Heart right ventricle (tissue), 16 donors: Measurements from ENCODE around the gene MUSTN1. TPM values are rescaled to one million over a fixed set of nuclear protein-coding genes. Genes with fewer than 3 reads are reported as not detected.

Experiments
- ATAC-seq, 8 donors: fragments of 200-7000 bp; cut with Tn5 transposase; one replicate each; pipeline ENCODE4 v1.9.1; 2020; ENCODE audit warnings: mild to moderate bottlenecking in 8 of 8, moderate library complexity in 8 of 8, moderate number of reproducible peaks in 1 of 8
- DNase-seq, 2 donors: peaks; one replicate each; pipeline ENCODE4 v3.0.0-alpha.2; 2020
- H3K27ac ChIP-seq, 10 donors: fragments of 200-600 bp; sonication (generic) in 2 of 10; one replicate each; pipeline versions ENCODE4 v1.5.0 to v1.8.0; 2020 to 2022; ENCODE audit warnings: mild to moderate bottlenecking in 3 of 10
- H3K27me3 ChIP-seq, 7 donors: fragments of 200-600 bp; one replicate each; pipeline ENCODE4 v1.8.0; 2021 to 2022; ENCODE audit warnings: mild to moderate bottlenecking in 2 of 7
- H3K36me3 ChIP-seq, 9 donors: fragments of 200-600 bp; sonication (generic) in 1 of 9; one replicate each; pipeline versions ENCODE4 v1.5.0 to v1.8.0; 2020 to 2022; ENCODE audit warnings: mild to moderate bottlenecking in 2 of 9
- H3K4me1 ChIP-seq, 9 donors: fragments of 200-600 bp; sonication (generic) in 1 of 9; one replicate each; pipeline versions ENCODE4 v1.5.0 to v1.8.0; 2020 to 2022; ENCODE audit warnings: mild to moderate bottlenecking in 4 of 9
- H3K4me3 ChIP-seq, 10 donors: fragments of 200-600 bp; sonication (generic) in 2 of 10; one replicate each; pipeline versions ENCODE4 v1.5.0 to v1.8.0; 2020 to 2022; ENCODE audit warnings: mild to moderate bottlenecking in 7 of 10, moderate library complexity in 2 of 10
- H3K9me3 ChIP-seq, 11 donors: fragments of 200-600 bp in 10 of 11; sonication (generic) in 2 of 11; one replicate each; pipeline versions ENCODE4 v1.5.0 to v1.8.0; 2013 to 2022; ENCODE audit warnings: mild to moderate bottlenecking in 2 of 11, control low read depth in 1 of 11, moderate library complexity in 1 of 11
- WGBS, 2 donors: extraction: QIAGEN DNeasy Blood & Tissue Kit; methylation state at CpG; one replicate each; pipeline ENCODE4 v1.1.7; 2013; ENCODE audit warnings: inconsistent platforms in 1 of 2; 5-methylcytosine and 5-hydroxymethylcytosine counted together
- intact Hi-C, 10 donors: fragments of 100-400 bp; cut with DNase I; formaldehyde crosslinking; loops; one replicate each; pipeline versions ENCODE4 v1.11.1 to v1.14.2; 2022
- polyA plus RNA-seq, 2 donors: library from polyadenylated mRNA; stranded (reverse); fragments of 200-250 nt; gene quantifications; one replicate each; pipeline ENCODE4 v1.2.3, GENCODE V29; 2013
- total RNA-seq, 10 donors: library from RNA; stranded (reverse); fragmentation: NEBNext Ultra II Directional in 3 of 10; extraction: Animal tissue kit (Norgen Biotek cat#: 25700) in 3 of 10; gene quantifications; one replicate each; pipeline versions ENCODE4 v1.2.1 to v1.2.4, GENCODE V29; 2021 to 2023
- TF ChIP-seq, protein P1 (sequence below), 9 donors: fragments of 200-600 bp; sonication (generic) in 2 of 9; IDR thresholded peaks; one replicate each; pipeline versions ENCODE4 v1.5.0 to v1.8.0; 2021 to 2022; ENCODE audit warnings: antibody characterized with exemption in 9 of 9, mild to moderate bottlenecking in 5 of 9, moderate library complexity in 1 of 9
- donor health status: Arrhythmogenic right ventricular cardiomyopathy.
- donor health status: ischemic (EF 13 %, LVEDD 7.1; RV severe dilation, severe dysfunction).
- donor health status: healthy with polysubstance abuse.
- donor health status: DM: no; HTN: yes; CAD: no.
- donor health status: DM: no; HTN: no; CAD: no.
- donor health status: ischemic (EF 25% LVEDD 6.9; RV normal size, moderate dysfunction).
- donor health status: ischemic (EF 25% LVEDD 5.7; RV mildly dilated, moderate dysfunction).
- donor health status: healthy.
- donor health status: DM: yes; HTN: yes; CAD: no.
- donor health status: Ischemic cardiomyopathy.
- donor health status: ischemic (EF 35%, LVEDD 5.7; RV mildly dilated, moderate dysfunction).
- donor health status: nonischemic (EF 11% LVEDD 7.7; RV severe dilation, severe dysfunction).
- donor health status: DM: yes; HTN: yes; CAD: no.
- donor health status: PGD.
- donor health status: ischemic (EF 29% LVEDD 5.4; RV normal size, mild dysfunction).
- donor health status: nonischemic (EF 23%, LVEDD 6.1; RV moderate dilation, normal function).

The MUSTN1 gene
- total and polyA plus RNA-seq, 12 donors, result 13.0 to 182 (median 40.4) TPM

DNA sequence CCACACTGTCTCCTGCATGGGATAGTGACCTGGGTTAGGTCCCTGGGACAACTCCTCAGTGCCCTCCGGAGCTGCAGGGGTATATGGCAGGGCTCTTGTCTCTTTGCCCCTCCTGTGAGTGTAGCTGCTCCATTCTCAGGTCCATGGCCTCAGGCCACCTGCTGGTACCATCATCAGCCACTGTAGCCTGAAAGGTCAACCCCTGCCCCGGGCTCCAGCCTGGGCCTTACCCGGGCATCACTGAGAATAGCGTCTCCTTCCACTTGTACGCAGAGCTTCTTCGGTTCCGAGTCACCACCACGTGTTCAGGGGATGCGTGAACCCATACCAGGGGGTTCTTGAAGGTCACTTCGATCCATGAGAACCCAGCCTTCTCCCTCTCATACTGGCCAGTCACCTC, 18.2 kb downstream of the MUSTN1 start:
- WGBS, 2 donors, result 92 to 94% methylated on average over 10 of the region's 10 CpGs
- Histone ChIP-seq H3K27ac (no peak overlapping the region), H3K4me1 (no peaks in the 10 kb centered on the region), H3K36me3 (peaks cover 0 to 15% (median 0%) of the 10 kb centered on the region in 9 donors), H3K4me3 (no peak overlapping the region), H3K27me3 (no peaks in the 10 kb centered on the region), H3K9me3 (no peaks in the 10 kb centered on the region)
- DNase-seq (no peak), ATAC-seq (peak in 1 of 8 donors; percentile 8)
- intact Hi-C loops, result no loop called here
- TF ChIP-seq, protein P1, sequence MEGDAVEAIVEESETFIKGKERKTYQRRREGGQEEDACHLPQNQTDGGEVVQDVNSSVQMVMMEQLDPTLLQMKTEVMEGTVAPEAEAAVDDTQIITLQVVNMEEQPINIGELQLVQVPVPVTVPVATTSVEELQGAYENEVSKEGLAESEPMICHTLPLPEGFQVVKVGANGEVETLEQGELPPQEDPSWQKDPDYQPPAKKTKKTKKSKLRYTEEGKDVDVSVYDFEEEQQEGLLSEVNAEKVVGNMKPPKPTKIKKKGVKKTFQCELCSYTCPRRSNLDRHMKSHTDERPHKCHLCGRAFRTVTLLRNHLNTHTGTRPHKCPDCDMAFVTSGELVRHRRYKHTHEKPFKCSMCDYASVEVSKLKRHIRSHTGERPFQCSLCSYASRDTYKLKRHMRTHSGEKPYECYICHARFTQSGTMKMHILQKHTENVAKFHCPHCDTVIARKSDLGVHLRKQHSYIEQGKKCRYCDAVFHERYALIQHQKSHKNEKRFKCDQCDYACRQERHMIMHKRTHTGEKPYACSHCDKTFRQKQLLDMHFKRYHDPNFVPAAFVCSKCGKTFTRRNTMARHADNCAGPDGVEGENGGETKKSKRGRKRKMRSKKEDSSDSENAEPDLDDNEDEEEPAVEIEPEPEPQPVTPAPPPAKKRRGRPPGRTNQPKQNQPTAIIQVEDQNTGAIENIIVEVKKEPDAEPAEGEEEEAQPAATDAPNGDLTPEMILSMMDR (IDR thresholded peaks at IDR 0.05), result no peak

DNA sequence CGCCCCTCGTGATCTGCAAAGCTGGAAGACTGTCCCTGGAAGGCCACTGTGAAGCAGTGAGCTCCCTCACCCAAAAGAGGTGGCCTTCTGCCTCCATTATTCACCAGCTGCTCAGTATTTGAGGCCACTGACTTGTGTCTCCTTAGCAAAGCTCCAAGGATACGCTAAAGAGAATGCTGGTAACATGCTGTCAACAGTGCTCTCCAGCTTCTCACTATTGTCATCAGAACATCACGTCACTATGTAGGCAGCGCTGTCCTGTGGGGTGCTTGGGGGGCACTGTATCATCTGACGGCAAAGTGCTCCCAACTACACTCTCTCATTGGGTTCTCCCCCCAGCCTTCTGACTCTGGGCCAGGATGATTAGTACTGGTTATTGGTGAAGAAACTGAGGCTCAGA, 18.6 kb downstream of the MUSTN1 start:
- TF ChIP-seq, protein P1 (IDR thresholded peaks at IDR 0.05), result no peak
- H3K4me3 ChIP-seq, result no peak overlapping the region
- ATAC-seq (no peak), DNase-seq (no peak)
- H3K36me3 ChIP-seq, result peaks cover 0 to 11% (median 0%) of the 10 kb centered on the region in 9 donors
- no peaks in the 10 kb centered on the region for H3K4me1 ChIP-seq
- no peak overlapping the region for H3K27ac ChIP-seq
- no peaks in the 10 kb centered on the region for H3K27me3 ChIP-seq
- WGBS, 2 donors, result 87% methylated on average over 6 of the region's 6 CpGs
- intact Hi-C loops, result no loop called here
- H3K9me3 ChIP-seq, result no peaks in the 10 kb centered on the region

DNA sequence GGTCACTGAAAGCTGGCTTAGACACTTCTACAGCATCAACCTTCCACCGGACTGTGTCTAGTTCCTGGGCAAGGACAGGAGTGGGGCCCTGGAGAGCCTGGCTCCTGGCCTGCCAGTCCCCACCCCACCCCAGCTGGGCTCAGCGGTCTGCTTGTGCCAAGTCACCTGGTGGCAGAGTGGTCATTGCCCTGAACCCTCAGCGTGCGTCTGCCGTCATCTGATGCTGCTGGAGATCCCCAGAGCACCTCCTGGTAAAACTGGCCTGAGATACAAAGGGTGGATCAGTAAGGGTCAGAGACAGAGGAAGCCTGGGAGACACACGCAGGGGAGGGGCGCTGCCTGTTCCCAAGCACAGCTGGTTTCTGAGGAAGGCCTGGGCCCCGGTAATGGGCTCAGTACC, 21.0 kb downstream of the MUSTN1 start:
- WGBS, 2 donors, result 80% methylated on average over 8 of the region's 8 CpGs

DNA sequence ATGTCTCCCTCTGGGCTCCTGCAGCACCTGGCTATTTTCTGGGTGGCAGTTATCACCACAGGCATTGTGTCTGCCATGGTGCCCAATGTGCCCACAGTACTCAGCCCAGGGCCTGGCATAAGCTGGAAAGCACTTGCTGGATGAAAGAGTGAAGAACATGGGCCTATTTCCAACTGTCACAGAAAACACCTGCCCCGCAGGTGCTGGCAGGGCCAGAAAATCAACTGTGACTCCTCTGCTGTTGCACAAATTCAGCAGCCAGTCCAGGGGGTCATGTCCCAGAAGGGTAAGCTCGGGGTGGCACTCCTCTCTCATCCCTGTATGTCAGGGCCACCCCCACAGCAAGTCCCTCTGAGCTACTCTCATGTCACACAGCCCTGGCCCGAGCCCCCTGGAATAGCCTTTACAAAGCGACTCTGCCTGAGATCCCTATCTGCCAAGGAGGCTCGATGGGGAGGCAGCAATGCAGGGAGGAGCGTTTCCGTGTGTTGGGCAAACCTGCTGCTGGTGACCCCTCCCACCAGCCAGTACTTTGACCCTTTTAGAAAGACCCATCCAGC, 23.3 kb downstream of the MUSTN1 start:
- Histone ChIP-seq H3K27me3 (no peaks in the 10 kb centered on the region), H3K27ac (no peak overlapping the region), H3K9me3 (no peaks in the 10 kb centered on the region), H3K4me1 (no peaks in the 10 kb centered on the region), H3K36me3 (no peaks in the 10 kb centered on the region), H3K4me3 (no peak overlapping the region)
- DNase-seq, result no peak
- ATAC-seq, result no peak
- intact Hi-C loops, result no loop called here
- WGBS, 2 donors, result 84 to 93% methylated on average over 7 of the region's 7 CpGs
- TF ChIP-seq, protein P1 (IDR thresholded peaks at IDR 0.05), result no peak

More for the DNA sequence above, 21.0 kb downstream of the MUSTN1 start:
- no peak overlapping the region for H3K27ac ChIP-seq
- TF ChIP-seq, protein P1 (IDR thresholded peaks at IDR 0.05), result no peak
- ATAC-seq, result no peak
- H3K27me3 ChIP-seq, result no peaks in the 10 kb centered on the region
- no peak overlapping the region for H3K4me3 ChIP-seq
- H3K9me3 ChIP-seq, result no peaks in the 10 kb centered on the region
- no peak for DNase-seq
- no peaks in the 10 kb centered on the region for H3K36me3 ChIP-seq
- intact Hi-C loops, result no loop called here
- H3K4me1 ChIP-seq, result no peaks in the 10 kb centered on the region
